ENCODE results near the gene PPM1A. TPM values are rescaled to one million over a fixed set of nuclear protein-coding genes. Genes with fewer than 3 reads are reported as not detected.
A peak's percentile ranks its signal among the peaks of the same experiment; 100 is the strongest.

Gene PPM1A
- total RNA-seq, 1 experiment from 2014 or later: 52.3 TPM

- H3K4me3 ChIP-seq (ENCODE audit: low read depth, low read length, poor library complexity, severe bottlenecking): no peak overlapping the region
- ChIA-PET POLR2A (ENCODE audit: low non-redundant PET) (no interaction called here), CTCF (interaction anchor here (0.9 kb wide), 1 partner anchor 16 kb away, joined by 4 read pairs; no protein-coding TSS in a partner anchor)
- DNase-seq (ENCODE audit: low spot score): peak; percentile 97
- H3K9me3 ChIP-seq (ENCODE audit: low read depth, low read length, poor library complexity, severe bottlenecking): no peaks in the 10 kb centered on the region
- no TSS peak for BruUV-seq (replicated peaks)
- no peaks in the 10 kb centered on the region for H3K27me3 ChIP-seq (replicated peaks; ENCODE audit: insufficient read depth, low read depth, low read length, poor library complexity)
- no peaks in the 10 kb centered on the region for H3K36me3 ChIP-seq (ENCODE audit: insufficient read depth, low read length, poor library complexity, severe bottlenecking)
- H3K27ac ChIP-seq (ENCODE audit: low read depth, low read length, poor library complexity, severe bottlenecking): peak overlapping the region; percentile 72
- H3K4me1 ChIP-seq (ENCODE audit: insufficient read depth, low read length, poor library complexity, severe bottlenecking): peaks cover 38% of the 10 kb centered on the region
- intact Hi-C loops (cut with micrococcal nuclease; ENCODE audit: unreplicated experiment): loop anchor here (5.0 kb wide), 1 partner anchor 64 kb away; the partner anchor contains the start of gene PPM1A
- TF ChIP-seq EZH2 (IDR thresholded peaks at IDR 0.05; ENCODE audit: borderline replicate concordance, low read depth, low read length, poor library complexity, severe bottlenecking): no peak
- TF ChIP-seq, protein P1, sequence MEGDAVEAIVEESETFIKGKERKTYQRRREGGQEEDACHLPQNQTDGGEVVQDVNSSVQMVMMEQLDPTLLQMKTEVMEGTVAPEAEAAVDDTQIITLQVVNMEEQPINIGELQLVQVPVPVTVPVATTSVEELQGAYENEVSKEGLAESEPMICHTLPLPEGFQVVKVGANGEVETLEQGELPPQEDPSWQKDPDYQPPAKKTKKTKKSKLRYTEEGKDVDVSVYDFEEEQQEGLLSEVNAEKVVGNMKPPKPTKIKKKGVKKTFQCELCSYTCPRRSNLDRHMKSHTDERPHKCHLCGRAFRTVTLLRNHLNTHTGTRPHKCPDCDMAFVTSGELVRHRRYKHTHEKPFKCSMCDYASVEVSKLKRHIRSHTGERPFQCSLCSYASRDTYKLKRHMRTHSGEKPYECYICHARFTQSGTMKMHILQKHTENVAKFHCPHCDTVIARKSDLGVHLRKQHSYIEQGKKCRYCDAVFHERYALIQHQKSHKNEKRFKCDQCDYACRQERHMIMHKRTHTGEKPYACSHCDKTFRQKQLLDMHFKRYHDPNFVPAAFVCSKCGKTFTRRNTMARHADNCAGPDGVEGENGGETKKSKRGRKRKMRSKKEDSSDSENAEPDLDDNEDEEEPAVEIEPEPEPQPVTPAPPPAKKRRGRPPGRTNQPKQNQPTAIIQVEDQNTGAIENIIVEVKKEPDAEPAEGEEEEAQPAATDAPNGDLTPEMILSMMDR (conservative IDR thresholded peaks at IDR 0.05; ENCODE audit: low read depth, low read length): no peak
Measured at GRCh38 chr14:60311417-60311816, 62.4 kb downstream of the PPM1A start.

DNA sequence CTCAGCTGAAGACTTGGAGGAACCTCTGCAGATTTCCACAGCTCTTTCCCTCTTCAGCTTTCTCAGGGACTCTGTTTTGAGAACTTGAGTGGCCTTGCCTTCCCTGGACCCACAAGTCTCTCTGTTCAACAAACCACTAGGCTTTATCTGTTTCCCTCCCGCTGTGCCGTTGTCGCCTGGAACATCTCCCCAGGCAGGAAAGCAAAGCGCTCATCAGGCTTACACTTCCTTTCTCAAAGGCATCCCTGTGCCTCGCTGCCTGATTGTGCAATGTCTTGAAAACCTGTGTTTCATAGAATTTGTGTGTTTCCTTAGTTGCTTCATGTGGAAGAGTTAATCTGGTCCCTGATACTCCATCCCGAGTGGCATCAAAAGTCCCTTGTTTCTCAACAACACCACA lies 64.1 kb downstream of the PPM1A start:
- peak overlapping the region; percentile 72 for H3K27ac ChIP-seq (ENCODE audit: low read depth, low read length, poor library complexity, severe bottlenecking)
- peaks cover 48% of the 10 kb centered on the region for H3K4me1 ChIP-seq (ENCODE audit: insufficient read depth, low read length, poor library complexity, severe bottlenecking)
- no peaks in the 10 kb centered on the region for H3K36me3 ChIP-seq (ENCODE audit: insufficient read depth, low read length, poor library complexity, severe bottlenecking)
- H3K4me3 ChIP-seq (ENCODE audit: low read depth, low read length, poor library complexity, severe bottlenecking): no peak overlapping the region
- no peaks in the 10 kb centered on the region for H3K9me3 ChIP-seq (ENCODE audit: low read depth, low read length, poor library complexity, severe bottlenecking)
- no TSS peak for BruUV-seq (replicated peaks)
- no peaks in the 10 kb centered on the region for H3K27me3 ChIP-seq (replicated peaks; ENCODE audit: insufficient read depth, low read depth, low read length, poor library complexity)
- intact Hi-C loops (cut with micrococcal nuclease; ENCODE audit: unreplicated experiment): loop anchor here (5.0 kb wide), 1 partner anchor 66 kb away; the partner anchor contains the start of gene PPM1A
- CTCF ChIA-PET: no interaction called here
- TF ChIP-seq, protein P1 (conservative IDR thresholded peaks at IDR 0.05; ENCODE audit: low read depth, low read length): no peak
- peak; percentile 83 for DNase-seq (ENCODE audit: low spot score)
- POLR2A ChIA-PET (ENCODE audit: low non-redundant PET): no interaction called here

DNA sequence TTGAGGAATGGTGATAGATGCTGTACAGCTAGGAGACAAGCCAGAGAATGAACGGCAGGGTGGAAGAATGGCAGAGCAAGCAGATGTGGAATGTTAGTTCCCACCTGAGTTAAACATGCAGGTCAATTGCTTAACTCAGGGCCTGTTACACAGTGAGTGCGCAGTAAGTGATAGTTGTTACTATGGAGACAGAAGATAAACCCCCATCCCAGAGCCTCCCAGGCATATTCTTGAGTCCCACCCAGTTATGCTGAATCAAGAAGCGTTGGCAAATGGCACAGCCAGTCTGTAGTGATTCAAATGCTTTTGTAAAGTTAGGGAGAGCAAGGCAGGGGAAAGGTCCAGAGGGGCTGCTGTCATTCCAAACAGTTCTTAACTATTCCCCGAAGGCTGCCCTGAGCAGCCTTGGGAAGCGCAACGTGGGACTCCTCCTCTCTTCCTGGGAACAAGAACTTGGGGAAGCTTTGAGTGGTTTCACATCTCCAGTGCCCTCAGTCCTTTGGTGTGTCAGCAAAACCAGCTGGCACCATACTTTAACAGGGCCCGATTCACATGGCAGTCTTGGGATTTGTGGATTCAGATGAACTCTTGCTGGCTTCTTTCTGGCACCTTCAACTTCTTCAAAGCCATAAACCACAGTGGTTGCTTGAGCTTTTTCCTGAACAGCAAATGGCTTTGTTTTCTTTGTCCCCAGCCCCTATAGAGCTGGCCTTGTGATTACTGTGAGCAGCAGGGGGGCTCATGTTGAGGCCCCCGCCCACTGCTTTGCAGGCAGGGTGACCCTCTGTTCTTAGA lies 66.4 kb downstream of the PPM1A start:
- no TSS peak for BruUV-seq (replicated peaks)
- POLR2A ChIA-PET (ENCODE audit: low non-redundant PET): interaction anchor here (0.6 to 0.7 kb wide), 2 partner anchors 65 to 309 kb away, joined by 3 to 4 read pairs; no protein-coding TSS in a partner anchor
- no peak overlapping the region for H3K4me3 ChIP-seq (ENCODE audit: low read depth, low read length, poor library complexity, severe bottlenecking)

More for the DNA sequence above, 66.4 kb downstream of the PPM1A start:
- Histone ChIP-seq H3K27me3 (replicated peaks; ENCODE audit: insufficient read depth, low read depth, low read length, poor library complexity) (no peaks in the 10 kb centered on the region), H3K9me3 (ENCODE audit: low read depth, low read length, poor library complexity, severe bottlenecking) (no peaks in the 10 kb centered on the region), H3K4me1 (ENCODE audit: insufficient read depth, low read length, poor library complexity, severe bottlenecking) (peaks cover 40% of the 10 kb centered on the region), H3K36me3 (ENCODE audit: insufficient read depth, low read length, poor library complexity, severe bottlenecking) (no peaks in the 10 kb centered on the region), H3K27ac (ENCODE audit: low read depth, low read length, poor library complexity, severe bottlenecking) (no peak overlapping the region)
- no peak for DNase-seq (ENCODE audit: low spot score)
- TF ChIP-seq EZH2 (IDR thresholded peaks at IDR 0.05; ENCODE audit: borderline replicate concordance, low read depth, low read length, poor library complexity, severe bottlenecking): no peak
- TF ChIP-seq, protein P1 (conservative IDR thresholded peaks at IDR 0.05; ENCODE audit: low read depth, low read length): no peak
- CTCF ChIA-PET: no interaction called here
- intact Hi-C loops (cut with micrococcal nuclease; ENCODE audit: unreplicated experiment): no loop called here

Data from A673 (cell line).